Neuron (in vitro differentiated cells): ENCODE results near the gene AKAP6.

Experiments
- H2AFZ ChIP-seq: one replicate; pipeline ENCODE4 v1.6.1; 2013; ENCODE audit warnings: low read depth, mild to moderate bottlenecking, inconsistent platforms, low read length, moderate library complexity
- H3K27me3 ChIP-seq: one replicate; pipeline ENCODE4 v1.6.1; 2013; ENCODE audit warnings: low read length; ENCODE audit not compliant: insufficient read depth
- H3K36me3 ChIP-seq: one replicate; pipeline ENCODE4 v1.6.1; 2013; ENCODE audit warnings: low read length; ENCODE audit not compliant: insufficient read depth
- H3K4me1 ChIP-seq: one replicate; pipeline ENCODE4 v1.6.1; 2013; ENCODE audit warnings: low read length; ENCODE audit not compliant: insufficient read depth
- H3K4me3 ChIP-seq: 2 replicates; pipeline ENCODE4 v1.5.1; 2013; ENCODE audit warnings: mild to moderate bottlenecking, low read length, moderate library complexity
- H3K9me3 ChIP-seq: one replicate; pipeline ENCODE4 v1.6.1; 2013; ENCODE audit warnings: low read length

Gene AKAP6

DNA sequence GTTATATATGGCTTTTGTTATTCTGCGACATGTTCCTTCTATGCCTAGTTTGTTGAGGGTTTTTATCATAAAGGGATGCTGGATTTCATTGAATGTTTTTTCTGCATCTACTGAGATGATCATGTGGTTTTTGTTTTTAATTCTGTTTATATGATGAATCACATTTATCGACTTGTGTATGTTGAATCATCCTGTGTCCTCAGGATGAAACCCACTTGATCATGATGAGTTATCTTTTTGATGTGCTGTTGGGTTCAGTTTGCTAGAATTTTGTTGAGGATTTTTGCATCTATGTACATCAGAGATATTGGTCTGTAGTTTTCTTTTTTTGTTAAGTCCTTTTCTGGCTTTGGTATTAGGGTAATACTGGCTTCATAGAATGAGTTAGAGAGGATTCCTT lies 291.2 kb downstream of the AKAP6 start:
- Histone ChIP-seq H3K9me3 (no peaks in the 10 kb centered on the region), H2AFZ (no peak overlapping the region), H3K4me1 (no peaks in the 10 kb centered on the region), H3K4me3 (no peak overlapping the region), H3K27me3 (no peaks in the 10 kb centered on the region), H3K36me3 (no peaks in the 10 kb centered on the region)

DNA sequence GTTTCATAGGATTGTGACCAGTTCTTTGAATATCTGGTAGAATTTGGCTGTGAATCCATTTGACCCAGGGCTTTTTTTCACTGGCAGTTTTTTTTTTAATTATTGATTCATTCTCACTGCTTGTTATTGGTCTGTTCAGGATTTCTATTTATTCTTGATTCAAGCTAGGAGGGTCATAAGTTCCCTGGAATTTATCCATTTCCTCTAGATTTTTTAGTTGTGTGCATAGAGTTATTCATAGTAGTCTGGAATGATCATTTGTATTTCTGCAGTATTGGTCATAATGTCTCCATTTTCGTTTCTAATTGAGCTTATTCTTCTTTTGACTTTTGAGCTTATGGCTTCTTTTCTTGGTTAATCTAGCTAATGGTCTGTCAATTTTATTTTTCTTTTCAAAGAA lies 291.6 kb downstream of the AKAP6 start:
- H3K36me3 ChIP-seq, result no peaks in the 10 kb centered on the region
- H3K4me3 ChIP-seq, result no peak overlapping the region
- H3K27me3 ChIP-seq, result no peaks in the 10 kb centered on the region
- H3K4me1 ChIP-seq, result no peaks in the 10 kb centered on the region
- no peaks in the 10 kb centered on the region for H3K9me3 ChIP-seq
- H2AFZ ChIP-seq, result no peak overlapping the region

DNA sequence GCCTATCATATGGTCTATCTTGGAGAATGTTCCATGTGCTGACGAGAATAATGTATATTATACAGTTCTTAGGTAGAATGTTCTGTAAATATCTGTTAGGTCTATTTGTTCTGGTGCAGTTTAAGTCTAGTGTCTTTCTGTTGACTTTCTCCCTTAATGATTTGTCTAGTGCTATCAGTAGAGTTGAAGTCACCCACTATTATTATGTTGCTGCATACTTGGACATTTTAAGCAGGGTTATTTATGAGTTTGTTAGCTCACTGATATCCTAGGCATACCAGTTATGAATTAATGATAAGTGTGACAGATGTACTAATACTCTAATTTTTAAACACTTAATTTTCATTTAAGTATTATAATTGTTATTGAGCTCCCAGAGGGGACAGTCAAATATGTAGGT lies 292.5 kb downstream of the AKAP6 start:
- Histone ChIP-seq H3K4me3 (no peak overlapping the region), H3K27me3 (no peaks in the 10 kb centered on the region)

DNA sequence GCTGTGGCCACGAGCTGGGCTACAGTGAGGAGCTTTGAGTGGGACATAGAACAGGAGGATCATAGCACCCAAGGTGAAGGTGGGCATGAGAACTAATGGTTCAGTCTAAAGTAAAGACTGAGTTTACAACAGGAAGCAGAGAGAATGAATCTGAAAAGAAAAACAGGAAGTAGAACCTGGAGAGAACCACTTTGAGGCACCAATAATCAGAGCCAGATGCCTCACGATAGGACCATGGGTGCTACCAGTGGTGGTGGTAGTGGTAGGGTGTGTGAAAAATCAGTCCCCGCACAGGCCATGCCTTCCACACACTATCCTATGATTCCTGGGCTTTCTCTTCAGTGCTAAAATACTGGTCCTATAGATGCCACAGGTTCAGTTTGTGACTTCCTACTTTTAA lies 293.6 kb downstream of the AKAP6 start:
- Histone ChIP-seq H3K27me3 (no peaks in the 10 kb centered on the region), H2AFZ (no peak overlapping the region), H3K36me3 (no peaks in the 10 kb centered on the region), H3K4me1 (peaks cover 4% of the 10 kb centered on the region), H3K9me3 (no peaks in the 10 kb centered on the region), H3K4me3 (no peak overlapping the region)

More for the DNA sequence above, 292.5 kb downstream of the AKAP6 start:
- Histone ChIP-seq H3K4me1 (no peaks in the 10 kb centered on the region), H3K36me3 (no peaks in the 10 kb centered on the region), H2AFZ (no peak overlapping the region), H3K9me3 (no peaks in the 10 kb centered on the region)

DNA sequence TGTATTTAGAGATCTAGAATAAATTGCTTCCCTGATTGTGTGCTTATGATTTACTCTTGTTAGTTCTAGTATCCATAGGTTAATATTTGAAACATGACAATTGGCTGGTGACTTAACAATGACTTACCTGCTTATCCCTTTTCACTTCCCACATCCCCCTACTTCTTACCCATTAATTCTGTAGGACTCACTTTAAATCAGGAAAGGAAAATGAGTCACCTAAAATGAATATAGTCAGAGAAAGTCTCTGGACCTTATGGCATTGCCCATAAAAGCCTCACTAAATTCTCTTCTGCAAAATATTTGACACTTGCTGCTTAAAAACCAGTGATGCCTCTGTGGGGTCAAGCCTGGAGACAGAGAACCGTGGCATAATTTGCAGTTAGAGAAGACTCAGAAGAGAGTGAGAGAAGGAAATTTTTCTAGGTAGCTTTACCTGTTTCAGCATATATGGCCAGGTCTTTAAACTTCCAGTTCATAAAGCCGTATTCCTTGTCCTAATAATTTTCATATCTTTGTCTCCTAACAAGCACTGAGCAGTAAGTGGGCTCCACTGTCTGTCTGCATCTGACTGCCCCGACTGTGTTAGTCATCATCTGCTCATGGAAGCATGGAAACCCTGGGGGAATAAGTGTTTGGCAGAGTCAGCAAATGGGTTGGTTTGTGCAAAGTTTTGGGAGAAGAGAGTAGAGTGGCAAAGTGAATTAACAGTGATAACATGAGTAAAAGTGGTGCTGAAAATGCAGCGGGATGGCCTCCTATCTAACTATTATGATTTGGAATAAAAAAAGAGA lies 294.4 kb downstream of the AKAP6 start:
- Histone ChIP-seq H3K36me3 (no peaks in the 10 kb centered on the region), H2AFZ (no peak overlapping the region), H3K4me3 (no peak overlapping the region), H3K9me3 (no peaks in the 10 kb centered on the region), H3K27me3 (no peaks in the 10 kb centered on the region), H3K4me1 (peaks cover 7% of the 10 kb centered on the region)

DNA sequence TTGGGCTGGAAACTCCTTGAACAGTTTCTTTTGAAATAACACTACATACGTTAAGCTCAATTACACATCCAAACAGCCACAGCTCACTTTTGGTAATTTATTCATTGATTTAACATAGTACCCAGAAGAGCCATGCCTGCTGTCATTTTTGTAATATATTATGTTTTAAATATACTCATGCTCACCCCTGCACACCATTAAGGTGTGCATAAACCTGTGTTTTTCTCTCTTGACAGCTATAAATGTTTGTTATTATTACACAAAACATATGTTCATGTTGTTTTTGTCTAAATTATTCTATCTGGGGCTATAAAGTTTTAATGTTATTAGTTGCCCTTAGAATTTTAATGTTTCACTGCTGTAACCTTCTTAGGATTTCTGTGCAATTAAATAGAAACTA lies 296.1 kb downstream of the AKAP6 start:
- Histone ChIP-seq H3K4me1 (peaks cover 7% of the 10 kb centered on the region), H2AFZ (no peak overlapping the region), H3K36me3 (no peaks in the 10 kb centered on the region), H3K27me3 (no peaks in the 10 kb centered on the region), H3K4me3 (no peak overlapping the region), H3K9me3 (no peaks in the 10 kb centered on the region)

DNA sequence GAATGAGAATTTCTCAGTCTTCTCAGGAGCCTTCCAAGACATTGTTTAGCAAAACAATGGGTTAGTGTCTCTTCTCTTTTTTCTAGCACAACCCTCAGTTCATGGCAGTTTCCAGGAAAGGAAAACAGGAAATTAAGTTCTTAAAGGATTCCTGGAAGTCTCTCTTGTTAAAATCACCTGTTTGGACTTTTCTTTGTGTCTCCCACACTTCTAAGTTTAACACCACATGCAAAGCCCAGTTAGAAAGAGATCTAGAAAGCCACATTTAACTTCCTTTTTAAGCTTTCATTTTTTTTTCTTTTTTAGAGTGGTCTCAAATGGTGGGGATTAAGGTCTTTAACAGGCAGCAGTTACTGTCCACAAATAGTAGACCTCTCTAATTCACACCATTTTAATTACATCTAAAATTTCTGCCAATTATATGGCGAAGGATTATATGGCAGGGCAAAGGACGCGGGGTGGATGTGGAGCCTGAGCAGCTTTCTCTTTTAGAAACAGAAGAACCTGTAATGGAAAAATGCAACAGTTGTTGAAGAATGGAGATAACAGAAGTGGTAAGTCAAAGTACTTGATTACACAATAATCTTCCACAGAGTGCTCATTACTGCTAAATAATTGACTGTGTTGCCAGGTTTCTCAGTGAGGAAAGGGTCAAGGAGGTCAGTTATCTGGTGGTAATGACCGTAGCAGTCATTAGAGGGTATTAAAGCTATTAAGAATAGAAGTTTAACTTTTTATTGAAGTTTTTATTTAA lies 298.6 kb downstream of the AKAP6 start:
- Histone ChIP-seq H3K9me3 (no peaks in the 10 kb centered on the region), H3K36me3 (no peaks in the 10 kb centered on the region), H3K4me3 (no peak overlapping the region), H2AFZ (no peak overlapping the region), H3K4me1 (peaks cover 13% of the 10 kb centered on the region), H3K27me3 (no peaks in the 10 kb centered on the region)

DNA sequence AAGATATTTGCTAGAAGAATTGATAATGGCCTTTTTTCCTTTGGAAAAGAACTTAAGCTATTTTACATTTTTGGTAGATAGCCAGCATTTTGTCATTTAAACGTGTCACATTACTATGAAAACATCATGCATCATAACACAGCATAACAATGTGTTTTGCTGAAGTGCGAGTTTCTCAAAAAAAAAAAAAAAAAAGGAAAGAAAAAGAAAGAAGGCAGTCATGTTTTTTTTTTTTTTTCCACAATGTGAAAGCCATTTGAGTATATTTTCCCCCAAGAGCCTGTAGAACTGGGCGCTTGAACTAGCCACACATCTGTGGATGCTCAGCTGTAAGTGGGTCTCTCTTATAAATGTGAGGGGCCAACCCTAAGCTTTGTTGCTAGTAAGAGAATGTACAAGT lies 300.1 kb downstream of the AKAP6 start:
- no peak overlapping the region for H3K4me3 ChIP-seq
- no peak overlapping the region for H2AFZ ChIP-seq
- no peaks in the 10 kb centered on the region for H3K36me3 ChIP-seq
- H3K9me3 ChIP-seq, result no peaks in the 10 kb centered on the region
- no peaks in the 10 kb centered on the region for H3K27me3 ChIP-seq
- peaks cover 20% of the 10 kb centered on the region for H3K4me1 ChIP-seq

DNA sequence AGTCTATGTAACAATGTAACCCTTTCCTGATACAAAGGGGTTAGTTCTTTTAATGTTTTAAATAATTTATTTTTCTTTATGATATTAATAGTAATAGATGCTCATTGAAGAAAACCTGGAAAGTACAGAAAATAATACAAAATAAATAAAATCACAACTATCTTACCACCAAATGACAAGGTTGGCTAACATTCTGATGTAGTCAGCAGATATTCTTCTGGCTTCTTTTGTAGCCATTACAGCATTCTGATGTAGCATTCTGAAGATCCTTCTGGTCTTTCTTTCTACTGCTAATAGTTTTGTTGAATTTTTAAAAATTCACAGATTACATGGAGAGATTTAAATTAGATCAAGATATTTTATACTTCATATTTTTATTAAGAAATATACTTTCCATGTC lies 301.6 kb downstream of the AKAP6 start:
- H3K4me3 ChIP-seq, result no peak overlapping the region
- no peaks in the 10 kb centered on the region for H3K9me3 ChIP-seq
- H3K4me1 ChIP-seq, result peaks cover 30% of the 10 kb centered on the region
- H2AFZ ChIP-seq, result no peak overlapping the region
- H3K36me3 ChIP-seq, result no peaks in the 10 kb centered on the region
- no peaks in the 10 kb centered on the region for H3K27me3 ChIP-seq

DNA sequence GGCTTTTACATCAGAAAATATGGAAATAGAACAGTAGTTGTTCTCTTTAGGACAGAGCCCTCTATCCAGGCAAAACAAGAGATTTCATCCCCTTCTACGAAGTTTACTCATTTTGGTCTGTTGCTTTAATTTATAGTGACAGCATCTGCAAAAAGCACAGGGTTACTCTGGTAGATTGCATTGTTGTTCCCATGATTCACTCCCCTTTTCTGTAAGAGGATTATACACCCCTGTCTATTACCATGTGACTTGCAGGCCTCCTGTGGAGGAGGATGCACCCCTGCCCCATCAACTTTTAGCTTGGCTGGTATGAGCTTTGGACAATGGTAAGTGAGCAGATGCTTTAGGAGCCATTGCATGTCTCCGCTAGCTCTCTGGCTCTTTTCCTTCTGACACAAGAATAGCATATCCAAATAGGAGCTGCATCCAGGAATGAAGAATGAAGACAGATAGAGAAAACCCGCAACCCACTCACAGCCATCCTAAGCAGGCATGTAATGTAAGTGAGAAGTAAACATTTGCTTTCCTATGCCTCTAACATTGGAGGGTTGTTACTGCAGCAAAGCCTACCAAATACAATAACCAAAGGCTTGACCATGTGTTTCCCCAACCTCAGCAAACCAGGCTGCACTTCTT lies 304.2 kb downstream of the AKAP6 start:
- Histone ChIP-seq H2AFZ (no peak overlapping the region), H3K4me1 (peaks cover 32% of the 10 kb centered on the region), H3K27me3 (no peaks in the 10 kb centered on the region), H3K9me3 (no peaks in the 10 kb centered on the region), H3K4me3 (no peak overlapping the region), H3K36me3 (no peaks in the 10 kb centered on the region)

DNA sequence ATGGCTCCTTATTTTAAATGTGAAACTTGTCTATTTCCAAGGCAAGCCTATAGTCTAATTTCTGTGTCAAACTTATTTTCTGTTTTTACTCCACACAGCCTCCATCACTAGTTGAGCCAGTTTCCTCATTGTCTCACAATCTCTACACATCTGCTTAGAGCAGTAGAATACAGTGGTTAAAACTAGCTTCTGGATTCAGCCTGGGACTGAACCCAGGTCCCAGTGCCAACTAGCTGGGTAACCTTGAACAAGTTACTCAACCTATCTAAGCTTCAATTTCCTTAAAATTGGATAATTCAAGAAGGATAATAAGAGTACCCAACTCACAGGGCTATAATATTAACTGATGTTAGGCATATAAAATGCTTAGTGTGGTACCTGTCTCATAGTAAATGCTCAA lies 304.8 kb downstream of the AKAP6 start:
- no peaks in the 10 kb centered on the region for H3K27me3 ChIP-seq
- H3K36me3 ChIP-seq, result no peaks in the 10 kb centered on the region
- H3K4me3 ChIP-seq, result no peak overlapping the region
- peaks cover 32% of the 10 kb centered on the region for H3K4me1 ChIP-seq
- H3K9me3 ChIP-seq, result no peaks in the 10 kb centered on the region
- H2AFZ ChIP-seq, result no peak overlapping the region

DNA sequence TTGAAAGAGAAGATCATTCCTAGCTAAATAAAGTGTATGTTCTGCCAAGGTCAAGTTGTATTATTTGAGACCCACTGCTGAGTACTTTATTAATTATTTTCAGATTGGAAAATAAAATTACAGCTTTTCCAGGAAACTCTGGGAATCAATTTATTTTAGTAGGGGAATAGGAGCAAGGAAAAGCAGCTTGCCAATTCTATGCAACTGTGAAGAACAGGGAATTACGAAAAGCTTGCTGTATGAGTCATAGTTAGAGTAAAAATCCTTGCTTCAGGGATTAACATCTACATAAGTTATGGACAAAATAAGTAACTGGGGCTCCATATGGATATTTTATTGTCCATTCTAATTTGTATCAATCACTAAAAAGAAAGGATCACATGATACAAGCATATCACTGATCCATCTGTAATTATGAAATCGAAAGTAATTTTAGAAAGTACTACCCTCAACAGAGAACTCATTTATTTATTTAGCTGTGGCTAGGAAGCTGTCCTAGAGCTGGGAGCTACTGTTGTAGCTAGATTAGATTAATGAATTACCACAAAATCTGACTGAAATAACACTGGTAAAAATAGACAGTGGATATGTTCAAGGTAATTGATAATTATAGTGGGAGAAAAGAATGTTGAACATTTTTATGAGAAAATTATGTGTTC lies 306.1 kb downstream of the AKAP6 start:
- no peaks in the 10 kb centered on the region for H3K27me3 ChIP-seq
- no peaks in the 10 kb centered on the region for H3K9me3 ChIP-seq
- H3K4me1 ChIP-seq, result peaks cover 32% of the 10 kb centered on the region
- H2AFZ ChIP-seq, result no peak overlapping the region
- H3K4me3 ChIP-seq, result no peak overlapping the region
- H3K36me3 ChIP-seq, result no peaks in the 10 kb centered on the region

DNA sequence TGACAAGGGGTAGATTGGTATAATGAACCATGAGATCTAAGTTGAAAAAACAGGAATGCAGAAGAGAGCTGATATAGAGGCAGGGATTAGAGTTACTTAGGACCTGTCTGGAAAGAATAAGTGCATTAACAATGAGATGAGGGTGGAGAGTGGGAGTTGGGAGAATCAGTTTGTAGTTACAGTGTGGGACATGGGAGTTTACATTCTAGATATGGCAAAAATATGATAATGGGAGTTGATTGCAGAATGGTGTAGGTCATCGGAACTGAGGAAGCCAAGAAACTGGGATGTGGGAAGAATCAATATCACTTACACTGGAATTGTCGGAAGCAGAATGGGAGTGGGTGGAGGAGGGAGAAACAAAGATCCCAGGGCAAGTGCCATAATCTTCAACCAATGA lies 308.5 kb downstream of the AKAP6 start:
- H3K36me3 ChIP-seq, result no peaks in the 10 kb centered on the region
- H3K4me3 ChIP-seq, result no peak overlapping the region
- H3K4me1 ChIP-seq, result peaks cover 28% of the 10 kb centered on the region
- no peaks in the 10 kb centered on the region for H3K27me3 ChIP-seq
- no peaks in the 10 kb centered on the region for H3K9me3 ChIP-seq
- H2AFZ ChIP-seq, result no peak overlapping the region
